ENCODE data around the gene SENP8.
"Not testable (repeated sequence)": the region's sequence is repeated elsewhere in the genome, so short reads cannot be mapped to it uniquely, and the experiment has no call there.

The SENP8 gene

GRCh38 chr15:72155635-72156616, 37.7 kb downstream of the SENP8 start:
- peak; percentile 91 for DNase-seq (ENCODE audit: low spot score)

GRCh38 chr15:72156928-72157327, 38.7 kb downstream of the SENP8 start:
- DNase-seq (ENCODE audit: low spot score) = no peak

- DNase-seq (ENCODE audit: low spot score) = no peak
Measured at GRCh38 chr15:72160696-72161245, 42.6 kb downstream of the SENP8 start.

- no peak for DNase-seq (ENCODE audit: low spot score)
Measured at GRCh38 chr15:72161361-72162132, 43.3 kb downstream of the SENP8 start.

- DNase-seq (ENCODE audit: low spot score) = no peak
Measured at GRCh38 chr15:72162569-72162968, 44.4 kb downstream of the SENP8 start.

- DNase-seq (ENCODE audit: low spot score) = peak; percentile 19
Measured at GRCh38 chr15:72163719-72164118, 45.5 kb downstream of the SENP8 start.

- no peak for DNase-seq (ENCODE audit: low spot score)
Measured at GRCh38 chr15:72166716-72167417, 48.7 kb downstream of the SENP8 start.

- no peak for DNase-seq (ENCODE audit: low spot score)
Measured at GRCh38 chr15:72167445-72167844, 49.2 kb downstream of the SENP8 start.

- DNase-seq (ENCODE audit: low spot score) = no peak
Measured at GRCh38 chr15:72168131-72168807, 50.1 kb downstream of the SENP8 start.

- no peak for DNase-seq (ENCODE audit: low spot score)
Measured at GRCh38 chr15:72168808-72169190, 50.6 kb downstream of the SENP8 start.

GRCh38 chr15:72169236-72169920, 51.2 kb downstream of the SENP8 start:
- no peak for DNase-seq (ENCODE audit: low spot score)

- no peak for DNase-seq (ENCODE audit: low spot score)
Measured at GRCh38 chr15:72169921-72170611, 51.9 kb downstream of the SENP8 start.

GRCh38 chr15:72170691-72171090, 52.5 kb downstream of the SENP8 start:
- DNase-seq (ENCODE audit: low spot score) = no peak

GRCh38 chr15:72171978-72172377, 53.8 kb downstream of the SENP8 start:
- DNase-seq (ENCODE audit: low spot score) = not testable (repeated sequence)

- DNase-seq (ENCODE audit: low spot score) = no peak
Measured at GRCh38 chr15:72172796-72173195, 54.6 kb downstream of the SENP8 start.

- DNase-seq (ENCODE audit: low spot score) = no peak
Measured at GRCh38 chr15:72173401-72173800, 55.2 kb downstream of the SENP8 start.

- no peak for DNase-seq (ENCODE audit: low spot score)
Measured at GRCh38 chr15:72173864-72174550, 55.8 kb downstream of the SENP8 start.

GRCh38 chr15:72174551-72175165, 56.5 kb downstream of the SENP8 start:
- no peak for DNase-seq (ENCODE audit: low spot score)

Measured in pons (tissue), 1 donor.